PFSK-1 (cell line): Measurements from ENCODE around the gene PGS1.

Experiments used
- FOXP2 ChIP-seq: optimal IDR thresholded peaks from 2 replicates; pipeline ENCODE3; 2011; ENCODE audit warnings: borderline replicate concordance, control low read depth, inconsistent platforms; ENCODE audit not compliant: insufficient read depth; ENCODE audit errors: extremely low read length, extremely low read depth
- POLR2AphosphoS5 ChIP-seq: IDR thresholded peaks from 2 replicates; pipeline ENCODE4 v1.6.1; 2012; ENCODE audit warnings: low read depth, mild to moderate bottlenecking, control low read depth, low read length, moderate library complexity
- SIN3A ChIP-seq: IDR thresholded peaks from 2 replicates; pipeline ENCODE4 v1.6.1; 2012; ENCODE audit warnings: mild to moderate bottlenecking, low read length, moderate library complexity, borderline replicate concordance; ENCODE audit not compliant: insufficient read depth
- TAF1 ChIP-seq: IDR thresholded peaks from 2 replicates; pipeline ENCODE4 v1.6.1; 2012; ENCODE audit warnings: low read length, control low read depth, borderline replicate concordance; ENCODE audit not compliant: insufficient read depth
- TF ChIP-seq, protein P1 (sequence below), 2 experiments: IDR thresholded peaks; 2 replicates each; pipeline versions ENCODE4 v1.6.1 to v1.8.0; 2011 to 2012; ENCODE audit warnings: low read depth in 2 of 2, low read length in 2 of 2, control low read depth in 1 of 2, inconsistent platforms in 1 of 2, mild to moderate bottlenecking in 1 of 2, moderate library complexity in 1 of 2; ENCODE audit not compliant: insufficient read depth in 1 of 2

The PGS1 gene

DNA sequence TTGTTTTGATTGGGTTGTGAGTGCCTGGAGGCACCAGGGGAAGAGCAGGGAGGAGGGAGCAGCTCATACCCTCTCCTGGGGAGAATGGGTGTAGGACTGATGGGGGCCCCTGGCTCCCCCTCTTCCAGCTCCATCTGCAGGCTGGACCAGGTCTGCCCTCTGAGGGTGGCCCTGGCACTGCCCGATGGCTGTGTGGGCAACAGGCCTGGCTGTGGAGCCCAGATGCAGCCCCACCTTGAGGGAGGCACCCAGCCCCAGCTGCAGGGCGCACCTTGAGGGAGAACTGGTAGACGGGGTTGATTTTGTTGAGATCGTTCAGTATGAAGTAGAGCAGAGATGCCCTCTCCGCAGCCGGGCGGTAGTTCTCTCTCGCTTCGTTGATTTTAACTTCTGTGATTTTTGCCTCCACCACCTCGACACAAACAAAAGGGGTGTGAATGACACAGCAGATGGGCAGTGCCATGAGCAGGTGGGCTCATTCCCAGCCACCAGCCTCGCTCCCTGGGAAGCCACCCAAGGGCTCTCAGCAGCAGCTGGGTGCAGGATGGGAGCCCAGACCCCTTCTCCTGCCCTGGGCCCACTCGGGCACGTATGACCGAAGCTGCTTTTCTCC lies 71.6 kb downstream of the PGS1 start:
- TF ChIP-seq FOXP2 (no peak), POLR2AphosphoS5 (no peak), TAF1 (no peak), SIN3A (no peak)
- TF ChIP-seq, protein P1, sequence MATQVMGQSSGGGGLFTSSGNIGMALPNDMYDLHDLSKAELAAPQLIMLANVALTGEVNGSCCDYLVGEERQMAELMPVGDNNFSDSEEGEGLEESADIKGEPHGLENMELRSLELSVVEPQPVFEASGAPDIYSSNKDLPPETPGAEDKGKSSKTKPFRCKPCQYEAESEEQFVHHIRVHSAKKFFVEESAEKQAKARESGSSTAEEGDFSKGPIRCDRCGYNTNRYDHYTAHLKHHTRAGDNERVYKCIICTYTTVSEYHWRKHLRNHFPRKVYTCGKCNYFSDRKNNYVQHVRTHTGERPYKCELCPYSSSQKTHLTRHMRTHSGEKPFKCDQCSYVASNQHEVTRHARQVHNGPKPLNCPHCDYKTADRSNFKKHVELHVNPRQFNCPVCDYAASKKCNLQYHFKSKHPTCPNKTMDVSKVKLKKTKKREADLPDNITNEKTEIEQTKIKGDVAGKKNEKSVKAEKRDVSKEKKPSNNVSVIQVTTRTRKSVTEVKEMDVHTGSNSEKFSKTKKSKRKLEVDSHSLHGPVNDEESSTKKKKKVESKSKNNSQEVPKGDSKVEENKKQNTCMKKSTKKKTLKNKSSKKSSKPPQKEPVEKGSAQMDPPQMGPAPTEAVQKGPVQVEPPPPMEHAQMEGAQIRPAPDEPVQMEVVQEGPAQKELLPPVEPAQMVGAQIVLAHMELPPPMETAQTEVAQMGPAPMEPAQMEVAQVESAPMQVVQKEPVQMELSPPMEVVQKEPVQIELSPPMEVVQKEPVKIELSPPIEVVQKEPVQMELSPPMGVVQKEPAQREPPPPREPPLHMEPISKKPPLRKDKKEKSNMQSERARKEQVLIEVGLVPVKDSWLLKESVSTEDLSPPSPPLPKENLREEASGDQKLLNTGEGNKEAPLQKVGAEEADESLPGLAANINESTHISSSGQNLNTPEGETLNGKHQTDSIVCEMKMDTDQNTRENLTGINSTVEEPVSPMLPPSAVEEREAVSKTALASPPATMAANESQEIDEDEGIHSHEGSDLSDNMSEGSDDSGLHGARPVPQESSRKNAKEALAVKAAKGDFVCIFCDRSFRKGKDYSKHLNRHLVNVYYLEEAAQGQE (IDR thresholded peaks at IDR 0.05; ENCODE audit: insufficient read depth in 1 of 2, low read depth in 2 of 2, low read length in 2 of 2): no peak

DNA sequence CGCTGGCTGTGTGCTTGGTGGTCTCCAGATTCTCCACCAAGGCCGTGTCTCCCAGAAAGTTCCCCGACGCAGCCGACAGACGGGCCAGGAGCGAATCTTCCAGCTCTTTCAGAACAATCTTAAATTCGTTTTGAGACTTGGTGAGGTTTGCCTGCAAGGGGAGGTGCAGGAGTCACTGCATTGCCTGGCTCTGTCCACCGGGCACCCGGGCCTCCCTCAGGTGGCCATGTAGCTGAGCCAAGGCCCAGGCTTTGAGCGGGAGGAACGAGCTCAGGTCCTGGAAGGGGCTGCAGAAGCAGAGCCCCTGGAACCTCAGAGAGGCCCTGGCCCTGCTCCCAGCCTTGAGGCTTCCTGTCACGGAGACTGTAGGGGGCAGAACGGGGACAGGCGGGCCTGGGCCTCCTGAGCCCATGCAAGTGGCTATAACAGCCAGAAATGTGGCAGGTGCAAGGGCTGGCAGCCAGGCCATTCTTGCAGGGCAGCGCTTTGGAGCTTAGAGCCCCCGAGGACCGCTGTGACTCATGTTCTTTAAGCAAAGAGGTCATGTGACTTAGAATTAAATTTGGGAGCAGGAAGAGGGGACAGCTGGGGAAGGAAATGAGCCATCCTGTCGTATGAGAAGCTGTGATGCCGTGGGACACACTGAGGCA lies 72.4 kb downstream of the PGS1 start:
- TF ChIP-seq TAF1 (no peak), SIN3A (no peak)

DNA sequence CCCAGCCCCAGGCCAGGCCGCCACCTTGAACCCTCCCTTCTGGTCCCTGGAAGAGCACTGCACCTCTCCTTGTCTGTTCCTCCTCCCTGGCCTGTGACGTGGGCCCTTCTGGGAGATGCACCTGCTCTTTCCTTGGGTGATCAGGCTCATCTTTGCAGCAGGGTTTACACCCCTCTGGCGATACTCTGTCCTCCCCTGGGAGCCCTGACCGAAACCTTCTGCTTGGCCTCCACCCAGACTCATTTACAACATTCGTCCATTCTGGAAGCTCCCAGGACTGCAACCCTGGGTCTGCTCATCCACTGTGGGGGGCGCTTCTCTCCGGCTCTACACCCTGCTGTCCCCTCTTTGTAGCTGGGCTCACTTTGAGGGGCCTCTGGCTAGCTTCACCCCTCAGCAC lies 73.3 kb downstream of the PGS1 start:
- no peak for TF ChIP-seq POLR2AphosphoS5
- TF ChIP-seq SIN3A: no peak
- TF ChIP-seq, protein P1 (IDR thresholded peaks at IDR 0.05; ENCODE audit: insufficient read depth in 1 of 2, low read depth in 2 of 2, low read length in 2 of 2): no peak
- no peak for TF ChIP-seq FOXP2
- TF ChIP-seq TAF1: no peak

DNA sequence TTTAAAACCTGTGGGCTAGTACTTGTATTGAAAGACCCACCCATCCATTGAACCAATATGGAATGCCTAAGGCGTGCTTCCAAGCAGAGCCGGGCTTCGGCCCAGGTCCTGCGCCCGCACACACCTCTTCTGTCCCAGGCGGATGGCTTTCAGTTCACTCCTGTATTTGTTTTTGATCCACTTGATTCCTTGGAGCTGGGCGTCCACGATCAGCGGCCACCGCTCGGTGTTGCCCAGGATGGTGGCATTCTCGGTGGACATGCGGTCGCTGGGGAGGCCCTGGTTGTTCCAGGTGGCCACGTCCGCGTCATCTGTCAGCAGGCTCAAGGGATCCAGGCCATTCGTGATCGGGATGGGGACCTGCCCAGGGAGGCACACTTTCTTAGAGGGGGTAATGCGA lies 75.9 kb downstream of the PGS1 start:
- TF ChIP-seq TAF1 (no peak), FOXP2 (no peak), POLR2AphosphoS5 (no peak), SIN3A (no peak)
- TF ChIP-seq, protein P1 (IDR thresholded peaks at IDR 0.05; ENCODE audit: insufficient read depth in 1 of 2, low read depth in 2 of 2, low read length in 2 of 2): no peak

DNA sequence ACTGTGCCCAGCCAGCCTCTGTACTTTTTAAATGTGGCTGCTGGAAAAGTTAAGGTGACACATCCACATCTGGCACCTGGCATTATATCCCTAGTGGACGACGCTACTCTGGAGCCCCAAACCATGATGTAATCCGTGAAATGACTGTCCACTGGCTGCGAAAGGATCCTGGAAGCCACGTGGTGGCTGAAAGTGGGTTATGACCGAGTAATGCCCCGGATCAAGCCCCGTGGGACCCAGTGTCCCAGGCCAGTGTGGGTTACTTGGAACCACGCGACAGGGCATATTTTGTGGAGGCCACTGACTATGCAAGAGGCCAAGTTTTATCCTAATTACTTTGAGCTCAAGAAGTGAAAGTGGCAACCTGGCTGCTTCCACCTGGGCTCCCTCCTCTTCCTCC lies 79.6 kb downstream of the PGS1 start:
- no peak for TF ChIP-seq FOXP2
- TF ChIP-seq TAF1: no peak
- TF ChIP-seq POLR2AphosphoS5: no peak
- no peak for TF ChIP-seq SIN3A
- TF ChIP-seq, protein P1 (IDR thresholded peaks at IDR 0.05; ENCODE audit: insufficient read depth in 1 of 2, low read depth in 2 of 2, low read length in 2 of 2): no peak
